HFF-Myc (cell line): ENCODE data around the gene LTBP1.

Experiments used
- DNase-seq: peaks from one replicate; pipeline ENCODE4 v3.0.0-alpha.2; 2011; ENCODE audit warnings: low read depth; ENCODE audit errors: extremely low read depth
- H3K4me3 ChIP-seq: replicated peaks from 2 replicates; pipeline ENCODE4 v1.5.1; 2011; ENCODE audit warnings: low read depth, mild to moderate bottlenecking, control low read depth, low read length
- TF ChIP-seq, protein P1 (sequence below): IDR thresholded peaks from 2 replicates; pipeline ENCODE4 v1.5.1; 2012; ENCODE audit warnings: mild to moderate bottlenecking, low read depth, low read length, control low read depth; ENCODE audit errors: missing control alignments

LTBP1 gene

DNA sequence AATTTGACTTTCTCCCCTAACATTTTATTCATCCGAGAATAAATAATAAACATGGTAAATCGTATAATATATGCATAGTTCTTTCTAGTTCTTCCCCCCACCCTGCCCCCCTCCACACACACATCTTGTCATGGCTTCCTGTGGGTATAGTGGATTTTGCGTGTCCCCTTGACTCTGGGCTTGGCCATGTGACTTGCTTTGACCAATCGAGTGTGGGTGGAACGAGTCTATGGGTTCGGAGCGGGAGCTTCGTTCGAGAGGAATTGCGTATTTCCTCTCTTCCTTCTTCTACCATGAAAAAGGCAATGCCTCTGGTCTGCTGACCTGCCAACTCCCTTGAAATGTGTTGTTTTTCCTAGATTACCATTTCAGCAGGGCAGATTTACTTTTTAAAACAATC lies 175.2 kb downstream of the LTBP1 start:
- no peak for DNase-seq
- H3K4me3 ChIP-seq = no peak overlapping the region
- TF ChIP-seq, protein P1, sequence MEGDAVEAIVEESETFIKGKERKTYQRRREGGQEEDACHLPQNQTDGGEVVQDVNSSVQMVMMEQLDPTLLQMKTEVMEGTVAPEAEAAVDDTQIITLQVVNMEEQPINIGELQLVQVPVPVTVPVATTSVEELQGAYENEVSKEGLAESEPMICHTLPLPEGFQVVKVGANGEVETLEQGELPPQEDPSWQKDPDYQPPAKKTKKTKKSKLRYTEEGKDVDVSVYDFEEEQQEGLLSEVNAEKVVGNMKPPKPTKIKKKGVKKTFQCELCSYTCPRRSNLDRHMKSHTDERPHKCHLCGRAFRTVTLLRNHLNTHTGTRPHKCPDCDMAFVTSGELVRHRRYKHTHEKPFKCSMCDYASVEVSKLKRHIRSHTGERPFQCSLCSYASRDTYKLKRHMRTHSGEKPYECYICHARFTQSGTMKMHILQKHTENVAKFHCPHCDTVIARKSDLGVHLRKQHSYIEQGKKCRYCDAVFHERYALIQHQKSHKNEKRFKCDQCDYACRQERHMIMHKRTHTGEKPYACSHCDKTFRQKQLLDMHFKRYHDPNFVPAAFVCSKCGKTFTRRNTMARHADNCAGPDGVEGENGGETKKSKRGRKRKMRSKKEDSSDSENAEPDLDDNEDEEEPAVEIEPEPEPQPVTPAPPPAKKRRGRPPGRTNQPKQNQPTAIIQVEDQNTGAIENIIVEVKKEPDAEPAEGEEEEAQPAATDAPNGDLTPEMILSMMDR = no peak

DNA sequence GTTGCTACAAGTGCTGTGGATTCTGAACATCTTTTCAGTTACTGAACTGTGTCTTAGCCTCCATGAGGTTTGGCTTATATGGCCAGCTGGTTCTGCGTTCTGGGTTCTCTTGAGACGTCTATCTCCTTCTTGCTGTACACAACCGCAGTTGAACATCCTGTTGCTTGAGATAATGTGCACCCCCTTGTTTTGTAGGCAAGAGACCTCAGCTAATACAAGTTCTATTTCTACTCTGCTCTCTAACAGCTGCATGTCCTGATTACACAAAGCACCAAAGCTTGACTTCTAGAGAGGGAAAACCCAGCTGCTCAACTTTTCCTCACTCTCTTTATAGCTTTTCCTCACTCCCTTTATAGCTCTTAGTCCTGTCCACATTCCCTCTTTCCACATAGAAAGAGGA lies 176.0 kb downstream of the LTBP1 start:
- TF ChIP-seq, protein P1 = no peak
- no peak overlapping the region for H3K4me3 ChIP-seq
- no peak for DNase-seq

DNA sequence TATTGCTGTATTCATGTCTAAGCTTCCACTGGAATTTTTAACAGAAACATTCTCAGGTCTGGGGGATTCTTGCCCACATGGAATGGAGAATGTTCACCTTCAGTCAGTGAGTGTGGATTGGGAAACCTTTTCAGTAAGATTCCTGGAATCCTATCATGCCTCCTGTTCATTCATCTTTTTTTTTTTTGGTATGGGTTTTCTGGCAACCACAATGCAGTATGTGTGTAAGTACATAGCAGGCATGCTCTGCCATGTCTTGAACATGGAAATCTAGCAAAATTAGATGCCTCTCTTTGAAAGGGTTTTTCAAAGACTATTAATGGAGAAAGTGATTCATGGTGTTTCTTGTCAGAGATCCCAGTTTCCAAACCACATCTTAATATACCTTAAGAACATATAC lies 176.5 kb downstream of the LTBP1 start:
- H3K4me3 ChIP-seq = no peak overlapping the region
- TF ChIP-seq, protein P1 = no peak
- DNase-seq = no peak

DNA sequence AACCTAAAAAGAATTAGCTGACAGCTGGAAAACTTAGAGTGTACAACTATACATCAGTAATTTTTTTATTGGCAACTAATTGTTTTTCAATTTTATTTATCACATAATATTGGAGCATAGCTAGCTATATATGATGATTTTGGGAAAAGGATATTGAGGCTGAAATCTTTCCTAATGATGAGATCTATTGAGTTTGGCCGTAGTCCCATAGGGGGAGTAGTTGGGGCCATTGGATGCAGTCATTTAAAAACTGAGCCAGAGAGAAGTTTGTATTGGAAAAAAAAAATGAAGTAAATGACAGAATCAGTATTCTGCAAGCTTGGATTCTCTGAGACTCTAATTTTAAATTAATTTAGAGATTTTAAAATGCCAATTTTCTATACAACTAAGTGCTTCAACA lies 179.8 kb downstream of the LTBP1 start:
- H3K4me3 ChIP-seq = no peak overlapping the region
- TF ChIP-seq, protein P1 = peak; percentile 16
- DNase-seq = no peak

DNA sequence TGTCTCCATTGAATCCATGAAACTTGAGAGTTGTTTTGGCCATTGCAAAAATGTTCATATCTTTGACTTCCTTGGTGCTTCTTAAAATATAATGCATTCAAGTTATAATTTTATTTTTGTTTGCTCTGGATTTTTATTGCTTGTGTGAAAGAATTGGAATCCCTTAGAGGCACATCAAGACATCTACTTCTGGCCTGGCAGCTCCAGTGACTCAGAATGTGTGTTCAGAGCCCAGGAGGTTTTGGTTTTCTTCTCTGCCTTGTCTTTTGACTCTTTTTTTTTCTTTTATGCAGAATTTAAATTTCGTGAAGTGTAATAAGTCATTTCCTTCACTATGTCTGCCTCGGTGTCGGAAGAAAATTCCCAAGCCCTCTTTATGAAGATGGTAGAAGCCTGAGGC lies 180.2 kb downstream of the LTBP1 start:
- no peak for DNase-seq
- no peak overlapping the region for H3K4me3 ChIP-seq
- TF ChIP-seq, protein P1 = no peak

DNA sequence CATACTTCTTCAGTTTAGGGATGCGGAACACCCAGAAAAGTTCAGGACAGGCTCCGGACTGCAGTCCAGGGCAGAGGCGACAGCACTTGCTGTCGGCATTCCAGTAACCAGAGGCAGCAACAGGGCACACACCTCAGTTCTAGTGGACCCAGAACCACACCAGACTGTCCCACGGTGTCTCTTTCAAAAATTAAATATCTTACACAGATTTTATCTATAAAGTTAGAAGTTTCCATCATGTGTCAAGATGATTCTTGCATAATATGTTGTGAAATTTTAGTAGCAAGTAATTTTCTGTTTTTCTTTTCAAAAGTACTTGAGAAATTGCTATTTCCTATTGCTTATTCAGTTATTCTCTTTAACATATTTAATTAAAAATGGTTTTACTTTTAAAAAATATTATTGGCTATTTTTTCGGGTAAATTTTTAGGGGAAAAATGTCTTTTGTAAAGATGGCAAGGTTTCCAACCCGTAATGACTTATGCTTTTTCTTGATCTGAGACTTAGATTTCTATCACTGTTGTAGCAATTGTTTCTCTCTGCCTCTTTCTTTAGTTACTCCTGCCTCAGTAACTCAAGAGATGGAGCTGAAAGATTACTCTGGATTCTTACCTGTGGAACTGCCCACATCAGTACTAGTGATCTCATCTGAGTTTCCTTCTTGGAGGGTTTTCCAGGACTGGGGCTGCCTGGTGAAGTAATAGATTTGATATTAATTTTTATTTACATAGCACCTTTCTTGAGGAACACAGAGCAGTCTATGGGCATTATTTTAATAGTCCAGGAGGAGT lies 182.7 kb downstream of the LTBP1 start:
- no peak overlapping the region for H3K4me3 ChIP-seq
- TF ChIP-seq, protein P1 = no peak
- no peak for DNase-seq

DNA sequence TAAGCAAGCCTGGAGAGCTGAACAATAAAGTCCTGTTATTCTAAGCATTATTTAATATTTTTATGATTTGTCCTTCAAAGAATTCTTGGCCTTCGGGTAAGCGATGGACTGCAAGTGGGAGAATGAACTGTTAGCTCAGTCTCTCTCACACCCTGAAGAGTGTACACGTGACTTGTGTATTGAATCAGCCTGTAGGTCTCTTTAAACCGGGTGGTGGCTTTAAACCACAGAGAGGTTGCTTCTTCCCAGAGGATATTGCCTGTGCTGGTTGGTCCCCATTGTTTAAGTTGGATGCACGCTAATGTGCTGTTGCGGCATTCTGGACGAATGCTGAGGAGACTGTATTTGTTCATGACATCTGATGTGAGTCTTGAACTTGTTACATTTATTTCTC lies 183.3 kb downstream of the LTBP1 start:
- no peak for DNase-seq
- H3K4me3 ChIP-seq = no peak overlapping the region
- TF ChIP-seq, protein P1 = no peak
